ENCODE data around the gene CTSE.

The CTSE gene

GRCh38 chr1:206049919-206050600 is 26.4 kb upstream of the CTSE start:
- no peak for DNase-seq (ENCODE audit: low spot score)

- DNase-seq (ENCODE audit: low spot score), result no peak
These were observed 25.6 kb upstream of the CTSE start for GRCh38 chr1:206049293-206049692.

DNA sequence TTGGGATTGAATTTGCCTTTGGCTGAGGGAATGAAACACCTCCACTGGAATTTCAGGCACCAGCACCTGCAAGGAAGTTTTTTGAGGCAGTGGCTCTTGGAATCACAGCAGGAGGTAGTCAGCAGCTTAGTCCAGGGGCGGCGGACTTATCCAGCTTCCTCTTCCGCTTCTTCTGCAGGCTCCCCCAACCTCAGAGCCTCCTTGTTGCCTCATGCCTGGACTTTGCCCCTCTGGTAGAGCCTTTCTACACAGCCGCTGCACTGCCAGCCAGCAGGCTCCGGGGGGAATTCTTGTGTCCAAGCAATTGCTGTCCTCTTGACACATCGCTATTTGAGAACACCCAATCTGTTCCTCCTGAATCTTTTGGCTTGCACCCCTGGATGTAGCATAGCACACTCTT is 24.9 kb upstream of the CTSE start:
- peak; percentile 90 for DNase-seq (ENCODE audit: low spot score)

DNA sequence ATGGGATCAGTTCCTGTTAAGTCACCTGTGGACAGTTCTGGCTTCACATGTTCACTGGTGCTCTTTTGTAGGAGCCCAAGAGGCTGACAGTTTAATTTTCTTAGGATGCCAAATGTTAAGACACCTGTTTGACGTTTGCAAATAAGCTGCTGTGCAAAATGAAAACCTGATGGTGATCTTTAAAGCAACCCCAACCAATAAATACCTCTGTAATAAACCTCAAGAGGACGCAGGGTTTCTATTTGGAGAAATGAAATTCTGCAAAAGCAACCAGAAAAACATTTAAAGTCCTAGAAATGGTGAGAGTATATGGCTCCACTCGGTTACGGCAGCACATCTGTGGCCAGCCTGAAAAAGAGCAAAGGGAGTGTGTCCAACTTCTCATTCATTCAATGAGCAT is 23.6 kb upstream of the CTSE start:
- DNase-seq (ENCODE audit: low spot score), result no peak

- DNase-seq (ENCODE audit: low spot score), result peak; percentile 75
These were observed 17.9 kb upstream of the CTSE start for GRCh38 chr1:206041640-206042039.

DNA sequence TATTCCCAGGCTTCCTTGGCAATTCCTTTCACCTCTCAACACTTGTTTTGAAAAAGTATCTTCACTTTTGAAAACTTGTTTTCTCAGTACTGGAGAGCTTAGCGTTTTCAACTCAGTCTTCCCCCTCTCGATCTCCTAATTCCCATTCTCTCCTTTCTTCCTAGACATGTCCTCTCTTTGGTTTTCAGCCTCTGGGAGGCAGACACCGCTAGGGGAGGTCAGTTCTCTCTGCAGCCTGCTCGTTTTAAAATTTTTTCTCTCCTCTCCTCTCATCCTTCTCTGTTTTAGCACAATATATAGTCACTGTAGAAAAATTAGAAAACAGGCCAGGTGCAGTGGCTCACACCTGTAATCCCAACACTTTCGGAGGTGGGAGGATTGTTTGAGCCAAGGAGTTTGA is 16.6 kb upstream of the CTSE start:
- DNase-seq (ENCODE audit: low spot score), result no peak

- DNase-seq (ENCODE audit: low spot score), result no peak
These were observed 15.6 kb upstream of the CTSE start for GRCh38 chr1:206039046-206039973.

GRCh38 chr1:206037581-206037980 is 13.9 kb upstream of the CTSE start:
- no peak for DNase-seq (ENCODE audit: low spot score)

DNA sequence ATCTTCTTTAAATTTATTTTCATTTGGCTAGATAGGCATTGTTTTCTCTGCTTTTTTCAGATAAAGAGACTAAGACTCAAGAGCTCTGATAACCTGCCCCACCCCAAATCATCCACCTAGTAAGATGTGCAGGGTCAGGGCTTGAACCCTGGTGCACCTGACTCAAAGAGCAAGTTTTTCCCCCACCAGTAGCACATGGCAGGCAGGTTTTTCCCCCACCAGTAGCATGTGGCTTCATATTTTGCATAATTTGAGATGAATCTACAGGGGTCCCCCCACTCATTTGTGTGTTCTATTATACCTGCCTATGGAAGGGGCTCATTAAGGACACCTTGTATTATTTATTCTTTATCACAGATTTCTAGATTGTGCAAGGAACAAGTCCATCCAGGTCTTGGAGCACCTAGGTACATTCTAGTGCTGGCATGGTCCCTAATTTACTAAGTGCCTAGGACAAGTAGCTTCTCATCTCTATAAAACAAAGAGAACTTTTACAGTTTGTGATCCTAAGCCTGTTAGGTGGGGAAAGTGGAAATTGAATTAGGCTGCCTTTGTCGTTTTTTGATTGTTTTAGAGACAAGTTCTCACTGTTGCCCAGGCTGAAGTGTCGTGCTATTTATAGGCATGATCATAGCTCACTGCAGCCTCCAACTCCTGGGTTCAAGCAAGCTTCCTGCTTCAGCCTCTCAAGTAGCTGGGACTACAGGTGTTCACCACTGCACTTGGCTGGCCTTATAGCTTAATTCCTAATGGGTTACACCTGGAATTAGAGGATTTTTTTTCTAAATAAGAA is 13.2 kb upstream of the CTSE start:
- no peak for DNase-seq (ENCODE audit: low spot score)

- DNase-seq (ENCODE audit: low spot score), result no peak
These were observed 11.3 kb upstream of the CTSE start for GRCh38 chr1:206035027-206035426.

GRCh38 chr1:206032380-206033140 is 8.9 kb upstream of the CTSE start:
- no peak for DNase-seq (ENCODE audit: low spot score)

- peak; percentile 87 for DNase-seq (ENCODE audit: low spot score)
These were observed 7.0 kb upstream of the CTSE start for GRCh38 chr1:206030714-206031113.

- DNase-seq (ENCODE audit: low spot score), result no peak
These were observed 6.5 kb upstream of the CTSE start for GRCh38 chr1:206030191-206030590.

DNA sequence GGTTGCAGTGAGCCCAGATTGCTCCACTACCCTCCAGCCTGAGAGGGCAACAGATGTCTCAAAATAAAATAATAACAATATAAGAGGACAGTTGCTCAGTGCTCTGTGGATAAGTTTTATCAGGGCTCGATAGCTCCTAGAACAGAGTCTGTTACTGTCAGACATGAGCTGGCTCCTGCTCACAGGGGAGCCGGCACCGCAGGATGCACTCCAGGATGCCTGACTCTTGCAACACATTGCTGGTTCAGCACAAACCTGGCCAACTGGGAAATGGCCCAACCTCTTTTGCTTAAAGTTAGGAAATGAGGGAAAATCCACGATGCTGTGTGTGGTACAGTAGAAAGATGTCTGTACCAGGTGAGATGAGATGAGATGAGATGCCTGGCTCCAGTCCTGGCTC is 5.8 kb upstream of the CTSE start:
- peak; percentile 65 for DNase-seq (ENCODE audit: low spot score)

DNA sequence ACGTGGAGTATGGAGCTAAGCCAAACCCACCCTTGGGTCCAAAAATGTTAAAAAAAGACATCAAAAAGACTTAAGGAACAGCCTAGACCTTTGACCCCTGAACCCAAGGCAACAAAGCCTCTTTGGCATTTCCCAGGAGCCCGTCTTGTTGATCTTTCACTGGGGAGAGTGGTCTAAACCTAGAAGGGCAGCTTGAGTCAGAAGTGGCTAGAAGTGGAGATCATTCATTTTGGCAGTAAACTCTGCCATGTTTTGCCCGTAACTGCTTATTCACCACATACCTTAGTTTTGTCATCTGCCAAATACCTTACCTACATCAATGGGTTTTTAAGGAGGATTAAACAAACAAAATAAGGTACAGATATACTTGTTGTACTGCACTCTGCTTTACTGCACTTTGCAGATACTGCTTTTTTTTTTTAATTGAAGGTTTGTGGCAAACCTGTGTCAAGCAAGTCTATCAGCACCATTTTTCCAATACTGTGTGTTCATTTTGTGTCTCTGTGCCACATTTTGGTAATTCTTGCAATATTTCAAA is 1.7 kb upstream of the CTSE start:
- DNase-seq (ENCODE audit: low spot score), result no peak

- no peak for DNase-seq (ENCODE audit: low spot score)
These were observed 929 bp downstream of the CTSE start for GRCh38 chr1:206022766-206023165.

DNA sequence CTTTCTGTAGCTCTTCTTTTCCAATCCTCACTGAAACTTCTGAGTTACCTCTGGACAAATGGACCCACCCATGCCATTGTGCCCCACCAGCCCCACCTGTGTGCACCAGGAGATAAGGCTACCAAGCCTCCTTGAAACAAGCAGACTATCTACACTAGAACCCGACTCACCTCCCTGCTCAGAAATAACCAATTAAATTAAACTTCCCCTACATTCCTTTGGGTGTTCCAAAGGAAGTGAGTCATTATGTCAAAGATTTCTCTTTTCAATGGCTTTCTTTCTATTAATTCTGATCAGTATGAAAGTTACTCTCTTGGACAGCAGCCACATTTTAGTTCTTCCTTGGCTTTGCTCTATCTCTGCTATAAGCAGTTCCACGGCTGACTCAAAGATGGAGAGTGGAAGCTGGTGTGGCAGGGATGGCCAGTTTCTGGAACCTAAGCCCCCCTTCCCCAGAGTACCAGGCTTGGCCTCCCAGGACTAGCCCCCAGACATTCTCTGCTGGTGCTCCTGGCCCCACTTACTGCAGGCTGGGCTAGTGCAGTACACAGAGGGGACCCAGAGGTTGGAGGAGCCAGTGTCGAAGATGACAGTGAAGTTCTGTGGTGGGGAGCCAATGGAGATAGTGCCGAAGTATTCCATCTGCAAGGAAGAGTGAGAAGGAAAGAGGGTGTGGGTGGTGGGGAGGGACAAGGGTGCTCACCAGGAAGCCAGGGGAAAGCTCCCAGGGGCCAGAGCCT is 1.9 kb downstream of the CTSE start:
- DNase-seq (ENCODE audit: low spot score), result peak; percentile 81

- DNase-seq (ENCODE audit: low spot score), result no peak
These were observed 2.6 kb downstream of the CTSE start for GRCh38 chr1:206021008-206021625.

DNA sequence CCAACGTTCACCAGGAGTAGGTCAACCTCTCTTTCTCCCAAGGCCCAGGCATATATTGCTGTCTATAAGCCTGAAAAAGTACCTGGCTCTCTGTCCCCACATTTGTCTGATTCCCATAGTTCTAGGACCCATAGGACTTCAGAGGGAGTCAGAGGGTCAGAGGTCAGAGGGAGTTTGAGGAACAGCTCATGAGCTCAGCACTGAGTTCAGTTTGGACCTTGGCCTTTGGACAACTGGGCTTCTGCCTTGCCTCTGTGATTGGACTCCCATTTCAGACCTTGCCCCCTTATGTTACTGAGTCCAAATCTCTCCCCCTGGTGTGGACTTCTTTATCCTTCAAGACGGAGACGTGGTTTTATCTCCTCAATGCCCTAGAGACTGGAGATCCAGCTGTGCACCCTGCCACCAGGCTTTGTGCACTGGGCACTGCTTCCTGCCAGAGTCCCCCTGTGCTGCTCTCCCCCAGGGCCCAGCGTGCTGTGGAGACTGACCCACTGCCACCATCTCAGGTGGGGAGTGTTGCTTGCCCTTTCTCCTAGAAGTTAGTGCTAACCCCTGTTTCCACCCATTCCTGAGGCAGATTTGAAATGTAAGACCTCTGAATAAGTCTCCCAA is 3.2 kb downstream of the CTSE start:
- DNase-seq (ENCODE audit: low spot score), result no peak

DNA sequence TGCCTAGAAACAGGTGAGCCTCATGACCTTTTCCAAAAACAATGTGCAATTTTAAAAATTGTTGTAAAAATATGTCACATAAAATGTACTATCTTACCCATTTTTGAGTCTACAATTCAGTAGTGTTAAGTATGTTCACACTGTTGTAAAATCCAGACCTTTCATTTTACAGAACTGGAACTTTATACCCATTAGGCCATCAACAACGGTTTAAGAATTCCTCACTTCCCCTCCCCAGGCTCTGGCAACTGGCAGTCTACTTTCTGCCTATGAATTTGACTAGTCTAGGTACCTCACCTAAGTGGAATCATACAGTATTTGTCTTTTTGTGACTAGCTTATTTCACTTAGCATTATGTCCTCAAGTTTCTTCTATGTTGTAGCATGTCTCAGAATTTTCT is 8.6 kb downstream of the CTSE start:
- no peak for DNase-seq (ENCODE audit: low spot score)

All from kidney tubule cell (primary cell).